Astrocyte (in vitro differentiated cells and primary cell): ENCODE data around the gene DHRS4.

Source experiments
- CTCF ChIP-seq: IDR thresholded peaks from 2 replicates; pipeline ENCODE4 v1.5.1; 2011; ENCODE audit warnings: low read depth, mild to moderate bottlenecking, inconsistent platforms, low read length, moderate library complexity; ENCODE audit not compliant: insufficient read depth
- EZH2 ChIP-seq: IDR thresholded peaks from 2 replicates; pipeline ENCODE4 v1.6.1; 2012; ENCODE audit warnings: mild to moderate bottlenecking, low read length, inconsistent platforms; ENCODE audit not compliant: insufficient read depth

- TF ChIP-seq EZH2 (no peak), CTCF (no peak)
These were observed 37.1 kb upstream of the DHRS4 start for GRCh38 chr14:23916446-23916845.
